AG20443 (cell line): Measurements from ENCODE around the gene TMC6.
A peak's percentile ranks its signal among the peaks of the same experiment; 100 is the strongest.

Source experiments
- DNase-seq: peaks from one replicate; pipeline ENCODE4 v3.0.0; 2012; ENCODE audit warnings: low spot score, mixed read lengths

The TMC6 gene

DNA sequence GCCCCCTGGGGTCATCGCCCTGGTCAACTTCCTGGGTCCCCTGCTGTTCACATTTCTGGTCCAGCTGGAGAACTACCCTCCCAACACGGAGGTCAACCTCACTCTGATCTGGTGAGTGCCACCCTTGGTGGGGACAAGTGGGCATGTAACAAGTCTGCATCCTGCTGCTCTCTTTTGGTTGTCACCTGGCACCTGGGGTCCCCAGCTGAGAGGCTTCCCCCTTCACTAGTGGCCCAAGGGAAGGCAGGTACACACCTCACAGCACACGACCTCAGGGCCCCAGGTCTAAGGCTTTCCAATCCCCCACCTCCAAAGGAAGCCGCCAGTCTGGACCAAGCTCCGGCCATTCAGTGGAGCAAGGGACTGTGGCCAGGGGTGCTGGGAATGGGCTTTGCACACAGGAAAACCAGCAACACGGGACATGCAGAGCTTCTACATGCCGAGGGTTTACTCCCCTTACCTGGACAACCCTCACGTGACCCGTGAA, 6.4 kb upstream of the TMC6 start:
- no peak for DNase-seq

DNA sequence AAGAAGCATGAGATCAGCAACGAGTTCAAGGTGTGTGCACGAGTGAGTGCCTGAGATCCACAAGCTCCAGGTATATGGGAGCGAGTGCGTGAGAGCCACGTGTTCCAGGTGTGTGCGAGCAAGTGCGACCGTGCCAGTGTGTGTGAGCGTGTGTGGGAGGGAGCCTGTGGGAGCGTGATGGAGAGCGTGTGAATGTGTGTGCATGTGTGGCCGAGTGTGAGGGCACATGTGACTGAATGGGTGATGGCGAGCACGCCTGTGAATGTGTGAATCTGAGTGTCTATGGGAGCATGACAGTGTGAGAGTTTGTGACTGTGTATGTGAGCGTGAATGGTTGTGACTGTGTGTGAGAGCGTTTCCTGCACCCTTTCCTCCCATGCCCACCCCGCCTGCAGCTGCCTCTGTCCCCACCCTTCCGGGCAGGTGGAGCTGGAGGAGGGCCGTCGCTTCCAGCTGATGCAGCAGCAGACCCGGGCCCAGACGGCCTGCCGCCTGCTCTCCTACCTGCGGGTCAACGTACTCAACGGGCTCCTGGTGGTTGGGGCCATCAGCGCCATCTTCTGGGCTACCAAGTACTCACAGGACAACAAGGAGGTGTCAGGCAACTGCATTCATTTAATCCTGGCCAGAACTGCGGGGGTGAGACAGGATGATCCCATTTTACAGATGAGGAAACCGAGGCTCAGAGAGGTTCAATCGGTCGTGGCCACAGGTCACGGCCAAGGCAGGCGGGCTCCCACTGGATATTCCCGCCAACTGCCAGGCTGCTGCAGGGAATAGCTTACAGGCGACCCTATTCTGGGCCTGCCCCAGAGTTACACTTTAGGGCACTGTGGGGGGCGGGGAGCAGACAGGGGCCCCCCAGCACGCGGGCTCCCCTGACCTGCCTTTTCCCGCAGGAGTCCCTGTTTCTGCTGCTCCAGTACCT, 5.7 kb upstream of the TMC6 start:
- DNase-seq = peak; percentile 42

DNA sequence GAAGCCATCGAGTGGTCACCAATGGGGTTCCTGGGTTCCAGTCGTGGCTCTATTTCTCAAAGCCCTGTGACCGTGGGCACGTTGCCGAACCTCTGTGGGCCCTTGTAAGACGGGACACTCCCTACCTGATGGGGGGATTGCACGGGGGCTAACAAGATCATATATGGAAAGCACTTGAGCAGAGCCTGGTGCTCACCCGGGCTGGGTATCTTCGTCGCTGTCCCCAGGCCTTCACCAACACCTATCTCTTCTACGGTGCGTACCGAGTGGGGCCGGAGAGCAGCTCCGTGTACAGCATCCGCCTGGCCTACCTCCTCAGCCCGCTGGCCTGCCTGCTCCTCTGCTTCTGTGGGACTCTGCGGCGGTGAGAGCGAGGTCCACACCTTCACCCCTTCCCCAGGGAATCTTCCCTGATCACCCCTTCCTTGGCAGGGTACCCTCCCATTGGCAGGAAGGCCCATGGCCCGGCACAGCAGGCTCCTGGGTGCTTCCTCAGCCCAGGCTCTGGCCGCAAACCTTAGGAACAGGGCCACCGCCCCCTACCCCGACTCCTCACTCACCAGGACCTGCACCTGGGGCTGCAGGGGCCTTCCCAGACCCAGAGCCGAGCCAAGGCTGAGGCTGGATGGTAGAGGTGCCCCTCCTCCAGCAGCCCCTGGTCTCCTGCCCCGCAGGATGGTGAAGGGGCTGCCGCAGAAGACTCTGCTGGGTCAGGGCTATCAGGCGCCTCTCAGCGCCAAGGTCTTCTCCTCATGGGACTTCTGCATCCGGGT, 4.8 kb upstream of the TMC6 start:
- no peak for DNase-seq

DNA sequence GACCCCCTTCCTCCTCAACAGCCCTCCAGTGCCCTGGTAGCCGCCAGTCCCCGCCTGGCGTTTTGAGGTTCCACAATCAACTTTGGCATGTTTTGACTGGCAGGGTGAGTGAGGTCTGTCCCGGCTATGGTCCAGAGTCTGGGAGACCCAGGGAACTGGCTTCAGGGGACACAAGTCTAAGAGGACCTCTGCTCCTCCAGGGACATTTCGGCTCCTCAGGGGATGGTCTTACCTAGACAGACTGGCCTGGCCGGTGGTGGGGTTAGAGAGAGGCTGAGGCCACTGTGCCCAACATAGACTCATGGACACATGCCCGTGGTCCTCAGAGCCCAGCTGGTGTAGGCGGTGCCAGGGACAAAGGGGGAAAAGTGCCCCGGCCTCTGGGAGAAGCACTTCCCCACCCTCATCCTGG, 4.2 kb upstream of the TMC6 start:
- no peak for DNase-seq

DNA sequence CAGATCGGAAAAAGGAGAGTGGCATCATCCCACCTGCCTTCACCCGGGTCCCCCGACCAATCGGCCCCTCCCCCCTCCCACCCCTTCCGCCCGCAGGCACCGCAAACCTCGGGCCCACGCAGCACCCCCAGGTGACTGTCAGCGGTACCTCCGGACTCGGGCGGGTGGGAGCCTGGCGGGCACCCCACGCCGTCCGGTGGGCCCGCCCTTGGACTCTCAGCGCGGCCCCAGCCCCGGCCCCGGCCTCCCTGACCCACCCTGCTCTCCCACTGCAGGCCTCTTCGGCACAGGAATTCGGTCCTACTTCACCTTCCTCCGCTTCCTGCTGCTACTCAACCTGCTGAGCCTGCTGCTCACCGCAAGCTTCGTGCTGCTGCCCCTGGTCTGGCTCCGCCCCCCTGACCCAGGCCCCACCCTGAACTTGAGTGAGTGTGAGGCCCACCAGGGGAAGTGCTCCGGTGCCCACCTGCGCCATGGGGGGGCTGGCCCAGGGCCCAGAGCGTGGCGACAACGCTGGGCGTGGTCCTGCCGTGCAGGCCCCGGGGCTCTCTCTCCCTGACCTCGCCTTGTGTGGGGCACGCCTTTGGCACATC, 3.6 kb upstream of the TMC6 start:
- no peak for DNase-seq

DNA sequence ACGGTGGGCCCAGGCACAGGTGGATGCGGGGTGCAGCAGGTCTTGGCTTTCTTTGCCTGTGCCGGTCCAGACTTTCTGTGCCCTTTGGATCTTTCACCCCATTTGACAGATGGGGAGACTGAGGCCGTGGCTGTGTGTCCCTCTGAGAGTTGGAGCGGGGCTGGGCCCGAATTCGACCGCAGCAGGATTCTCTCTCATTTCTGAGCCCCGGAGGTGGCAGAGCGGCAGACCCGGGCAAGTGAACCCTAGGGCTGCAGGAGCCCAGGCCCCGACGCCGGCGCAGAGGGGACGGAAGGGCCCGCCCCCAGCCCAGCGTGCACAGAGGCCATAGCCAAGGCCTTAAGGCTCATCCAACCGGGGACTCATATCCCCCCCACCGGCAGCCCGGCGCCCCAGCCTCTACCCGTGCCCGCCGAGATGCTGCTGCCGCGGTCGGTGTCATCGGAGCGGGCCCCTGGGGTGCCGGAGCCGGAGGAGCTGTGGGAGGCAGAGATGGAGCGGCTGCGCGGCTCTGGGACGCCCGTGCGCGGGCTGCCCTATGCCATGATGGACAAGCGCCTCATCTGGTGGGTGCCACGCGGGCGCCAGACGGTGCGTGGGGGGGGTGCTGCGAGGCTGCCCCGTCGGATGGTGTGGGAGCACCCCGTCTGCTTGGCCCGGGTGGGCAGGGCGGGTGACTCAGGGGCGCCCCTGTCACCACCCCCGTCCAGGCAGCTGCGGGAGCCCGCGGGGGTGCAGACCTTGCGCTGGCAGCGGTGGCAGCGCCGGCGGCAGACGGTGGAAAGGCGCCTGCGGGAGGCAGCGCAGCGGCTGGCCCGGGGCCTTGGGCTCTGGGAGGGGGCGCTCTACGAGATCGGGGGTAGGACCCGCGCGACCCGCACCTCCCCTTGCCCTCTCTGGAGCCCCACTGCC, 2.9 kb upstream of the TMC6 start:
- no peak for DNase-seq

DNA sequence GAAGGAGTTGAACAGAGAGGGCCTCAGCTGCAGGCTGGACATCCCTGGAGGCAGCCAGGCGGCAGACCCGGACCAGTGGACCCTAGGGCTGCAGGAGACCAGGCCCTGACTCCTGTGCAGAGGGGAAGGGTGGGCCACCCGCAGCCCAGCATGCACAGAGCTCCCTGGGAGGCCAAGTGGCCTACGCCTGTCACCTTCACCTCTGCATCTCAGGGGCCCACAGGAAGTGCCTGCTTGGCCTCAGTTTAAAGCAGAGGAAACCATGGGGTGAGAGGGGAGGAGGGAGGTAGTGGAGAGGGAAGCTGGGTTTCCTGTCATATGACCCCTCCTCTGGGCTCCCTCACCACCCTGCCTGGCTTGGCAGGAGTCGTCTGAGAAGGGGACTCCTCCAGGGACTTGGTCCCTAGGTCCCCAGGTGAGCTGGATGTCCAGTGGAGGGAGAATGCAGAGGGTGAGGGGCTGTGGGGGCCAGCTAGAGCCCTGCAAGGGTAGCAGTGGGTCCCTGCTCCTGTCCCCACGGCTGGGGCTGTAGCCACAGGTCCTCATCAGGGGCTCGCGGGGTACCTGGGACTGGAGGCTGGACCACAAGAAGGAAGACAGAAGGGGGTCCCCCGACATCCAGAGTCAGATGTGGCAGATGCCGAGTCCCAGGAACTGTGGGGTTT, 2.0 kb upstream of the TMC6 start, which contains the start of gene TMC8:
Gene TMC8 (plus strand): TSS at position 335 of the 665 bp plus-strand sequence. CDS start 818 bp downstream, outside the sequence.
- DNase-seq = no peak

DNA sequence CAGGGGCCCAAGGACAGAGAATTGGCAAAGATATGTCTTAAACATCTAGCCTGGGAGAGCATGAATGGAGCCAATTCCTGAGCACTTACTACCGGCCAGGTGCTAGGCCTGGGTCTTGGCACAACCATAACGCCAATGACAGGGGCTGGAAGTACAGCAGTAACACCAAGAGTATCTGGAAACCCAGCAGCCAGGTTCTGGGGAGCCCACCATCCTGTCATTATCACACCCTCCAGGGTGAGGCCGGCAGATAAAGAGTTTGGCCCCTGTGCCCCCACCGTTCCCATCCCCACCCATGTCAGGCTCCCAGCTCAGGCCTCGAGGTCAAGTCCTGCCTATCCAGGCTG, 1.5 kb upstream of the TMC6 start:
- no peak for DNase-seq

DNA sequence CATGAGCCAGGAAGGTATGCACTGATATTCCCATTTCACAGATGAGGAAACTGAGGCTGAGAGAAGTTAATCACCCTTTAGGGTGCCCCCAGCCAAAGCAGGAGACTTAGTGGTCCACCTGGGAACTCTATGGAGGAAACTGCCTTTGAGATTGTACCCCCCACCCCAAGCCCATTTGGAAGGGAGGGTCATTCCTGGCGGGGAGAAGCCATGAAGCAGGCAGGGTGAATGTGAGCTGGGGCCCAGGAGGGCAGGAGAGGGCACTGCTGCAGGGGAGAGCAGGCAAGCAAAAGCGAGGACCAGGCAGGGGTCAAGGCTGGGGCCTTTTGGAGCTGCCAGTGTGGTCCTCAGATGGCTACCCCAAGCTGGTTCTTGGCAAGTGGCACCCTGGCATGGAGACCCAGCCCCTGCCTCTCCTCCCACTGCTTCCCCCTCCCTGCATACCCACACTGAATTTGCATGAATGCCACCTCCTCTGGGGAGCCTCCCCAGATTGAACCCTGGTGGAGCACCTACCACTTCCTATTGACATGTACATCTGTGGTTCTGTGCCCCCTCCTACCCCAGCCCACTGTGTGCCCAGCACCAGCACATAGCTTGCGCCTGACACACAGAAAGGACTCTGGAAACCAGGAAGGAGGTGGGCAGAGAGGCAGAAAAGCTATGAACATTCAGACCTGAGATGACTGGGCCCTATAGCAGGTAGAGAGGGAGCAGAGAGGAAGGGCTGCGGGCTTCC, 965 bp upstream of the TMC6 start:
- DNase-seq = no peak

DNA sequence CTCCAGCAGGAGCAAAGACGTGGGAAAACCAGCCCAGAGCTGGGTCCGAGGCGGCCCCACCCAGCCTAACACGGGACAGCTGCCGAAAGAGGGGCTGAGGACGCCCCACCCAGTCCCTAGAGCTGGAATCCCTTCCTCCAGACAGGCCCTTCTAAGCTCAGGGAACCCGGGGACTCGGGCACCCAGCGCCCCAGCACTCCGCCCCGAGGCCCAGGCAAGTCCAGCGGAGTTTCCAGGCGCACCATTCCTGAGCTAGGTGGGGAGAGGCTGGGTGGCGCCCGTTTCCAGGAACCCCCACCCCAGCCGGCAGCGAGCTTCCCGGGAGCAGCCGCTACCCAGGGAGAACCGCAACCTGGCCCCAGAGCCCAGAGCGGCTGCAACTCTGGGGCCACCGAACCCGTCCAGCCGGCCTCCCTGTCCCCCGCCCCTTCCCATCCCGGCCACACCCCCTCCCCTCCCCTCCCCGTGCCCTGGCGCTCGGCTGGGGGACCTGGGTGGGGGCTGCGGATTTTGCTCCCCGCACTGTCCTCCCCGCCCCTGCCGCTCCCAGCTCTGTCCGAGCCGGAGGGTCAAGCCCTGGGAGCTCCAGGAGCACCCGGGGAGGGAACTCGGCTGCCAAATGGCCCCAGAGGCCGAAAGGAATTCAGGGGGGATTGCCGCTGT, 536 bp downstream of the TMC6 start:
- no peak for DNase-seq

DNA sequence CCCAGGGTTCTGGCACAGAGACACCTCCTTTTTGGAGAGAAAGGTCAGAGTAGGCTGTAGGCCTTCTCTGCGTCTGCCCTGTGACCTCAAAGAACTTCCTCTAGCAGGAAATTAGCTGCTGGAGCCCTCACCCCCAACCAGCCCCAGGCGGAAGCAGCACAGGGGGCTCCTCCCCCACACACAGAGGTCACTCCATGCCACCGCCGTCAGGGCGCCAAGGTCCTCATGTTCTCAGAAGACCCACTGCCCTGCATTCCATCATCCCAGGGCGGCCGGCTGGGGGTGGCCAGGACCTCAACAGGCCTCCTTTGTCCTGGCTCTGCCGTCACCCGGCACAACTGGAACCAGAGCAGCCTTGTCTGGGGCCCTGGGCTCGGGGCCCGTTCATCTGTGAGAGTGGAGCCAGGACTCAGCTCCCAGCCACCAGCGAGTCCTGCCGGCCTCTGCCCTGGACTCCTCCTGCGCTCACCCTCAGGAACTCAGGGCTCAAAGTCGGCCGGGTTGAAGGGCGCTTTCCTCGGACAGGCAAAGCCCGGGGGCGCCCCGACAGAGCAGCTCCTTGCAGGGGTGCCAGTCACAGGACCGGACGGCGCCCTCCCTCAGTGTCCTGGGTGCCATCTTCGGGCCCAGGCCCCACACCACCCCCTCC, 1.2 kb downstream of the TMC6 start:
- no peak for DNase-seq

DNA sequence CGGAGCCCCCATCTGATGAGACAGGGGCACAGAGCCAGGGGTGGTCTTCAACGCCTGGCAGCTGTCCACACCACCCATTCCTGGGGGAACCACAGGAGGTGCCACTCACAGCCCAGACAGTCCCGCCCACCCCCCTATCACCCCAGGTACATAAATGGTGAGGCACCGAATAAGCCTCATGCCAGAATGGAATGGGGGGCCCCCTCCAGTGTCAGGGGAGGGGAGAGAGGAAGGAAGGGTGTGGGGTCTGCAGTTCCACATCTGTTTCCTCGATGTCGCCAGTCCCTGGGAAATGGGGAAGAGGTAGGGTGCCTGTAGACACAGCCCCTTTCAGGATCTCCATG, 1.7 kb downstream of the TMC6 start:
- DNase-seq = no peak

DNA sequence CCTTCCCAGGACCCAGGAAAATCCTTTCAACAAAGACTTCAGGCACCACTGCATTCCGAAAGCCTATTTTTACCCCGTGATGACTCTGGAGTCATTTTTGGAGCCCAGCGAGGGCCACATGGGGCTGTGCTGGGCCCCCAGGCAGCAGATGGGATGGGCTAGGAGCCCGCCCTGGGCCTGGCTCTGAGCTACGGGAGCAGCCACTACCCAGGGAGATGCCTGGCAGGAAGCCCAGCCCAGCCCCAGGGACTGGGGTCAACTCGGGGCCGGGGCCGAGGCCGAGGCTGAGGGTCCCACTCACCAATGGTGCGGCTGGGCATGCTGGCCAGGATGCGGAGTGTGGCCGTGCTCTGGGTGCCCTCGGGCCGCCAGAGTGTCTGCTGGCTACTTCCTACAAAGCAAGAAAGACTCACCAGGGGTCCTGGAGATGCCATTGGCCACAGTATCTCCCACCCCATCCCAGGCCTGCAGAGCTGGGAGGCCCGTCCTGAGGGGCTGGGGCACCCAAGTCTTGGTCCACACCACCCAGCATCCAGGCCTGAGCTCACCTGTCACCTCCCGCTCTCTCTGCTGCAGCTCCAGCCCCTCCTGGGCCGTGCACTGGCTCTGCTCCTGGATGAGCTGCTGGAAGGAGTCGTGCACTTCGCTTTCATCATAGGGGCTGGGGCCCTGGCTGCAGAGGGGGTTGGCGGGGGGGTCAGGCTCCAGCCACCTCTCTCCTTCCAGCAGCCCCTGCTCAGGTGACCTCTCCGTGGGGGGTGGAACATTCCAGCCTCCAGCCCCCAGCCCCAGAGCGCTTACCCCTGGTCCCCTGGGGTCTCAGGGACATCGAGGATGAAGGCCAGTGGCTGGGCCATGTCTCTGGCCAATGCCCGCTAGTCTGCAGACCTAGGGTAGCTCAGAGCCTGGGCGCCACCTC, 2.3 kb downstream of the TMC6 start:
- DNase-seq = no peak

DNA sequence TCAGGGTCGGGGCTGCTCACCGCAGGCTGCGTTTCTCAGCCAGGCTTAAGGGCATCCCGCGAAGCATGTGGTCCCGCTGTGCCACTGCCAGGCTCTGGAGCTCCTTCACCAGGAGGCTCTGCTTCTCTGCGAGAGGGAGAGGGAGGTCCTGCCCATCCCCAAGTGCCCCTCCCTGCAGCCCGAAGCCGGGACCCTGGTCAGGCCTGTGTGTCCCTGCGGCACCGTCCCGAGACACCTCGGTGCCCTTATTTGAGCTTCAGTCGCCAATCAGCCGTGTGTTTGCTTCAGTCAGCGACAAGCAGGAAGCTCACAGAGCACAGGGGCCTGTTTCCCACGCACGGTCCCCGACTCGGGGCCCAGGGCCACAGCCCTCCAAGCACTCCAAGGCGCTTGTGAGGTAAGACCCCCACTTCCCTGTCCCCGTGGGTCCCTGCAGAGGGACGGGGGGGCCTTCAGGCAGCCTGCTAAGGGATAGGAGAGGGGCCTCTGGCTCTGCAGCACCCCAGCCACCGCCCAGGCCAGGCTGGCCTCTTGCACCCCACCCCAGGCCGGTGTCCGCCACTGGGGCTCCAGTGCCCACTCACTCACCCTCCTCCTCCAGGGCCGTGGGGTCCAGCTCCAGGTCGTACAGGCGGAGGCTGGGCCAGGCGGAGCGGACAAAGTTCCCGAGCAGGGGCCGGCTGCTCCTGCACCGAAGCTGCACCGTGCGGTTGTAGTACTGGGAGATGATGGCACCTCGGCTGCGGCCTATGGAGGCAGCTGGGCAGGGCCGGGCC, 3.2 kb downstream of the TMC6 start:
- DNase-seq = no peak

DNA sequence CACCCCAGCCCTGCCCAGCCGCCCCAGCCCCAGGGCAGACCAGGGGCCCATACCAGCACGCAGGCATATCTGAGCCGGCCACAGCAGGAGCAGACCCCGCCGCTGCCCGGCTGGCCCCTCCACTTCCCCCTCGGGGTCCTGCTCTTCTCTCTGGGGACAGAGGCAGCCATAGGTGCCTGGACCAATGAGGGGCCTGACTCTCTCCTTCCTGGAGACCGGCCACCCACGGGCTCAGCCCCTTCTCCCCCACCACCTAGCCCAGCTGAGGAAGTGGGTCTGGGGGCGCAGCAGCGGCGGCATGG, 3.8 kb downstream of the TMC6 start:
- no peak for DNase-seq

DNA sequence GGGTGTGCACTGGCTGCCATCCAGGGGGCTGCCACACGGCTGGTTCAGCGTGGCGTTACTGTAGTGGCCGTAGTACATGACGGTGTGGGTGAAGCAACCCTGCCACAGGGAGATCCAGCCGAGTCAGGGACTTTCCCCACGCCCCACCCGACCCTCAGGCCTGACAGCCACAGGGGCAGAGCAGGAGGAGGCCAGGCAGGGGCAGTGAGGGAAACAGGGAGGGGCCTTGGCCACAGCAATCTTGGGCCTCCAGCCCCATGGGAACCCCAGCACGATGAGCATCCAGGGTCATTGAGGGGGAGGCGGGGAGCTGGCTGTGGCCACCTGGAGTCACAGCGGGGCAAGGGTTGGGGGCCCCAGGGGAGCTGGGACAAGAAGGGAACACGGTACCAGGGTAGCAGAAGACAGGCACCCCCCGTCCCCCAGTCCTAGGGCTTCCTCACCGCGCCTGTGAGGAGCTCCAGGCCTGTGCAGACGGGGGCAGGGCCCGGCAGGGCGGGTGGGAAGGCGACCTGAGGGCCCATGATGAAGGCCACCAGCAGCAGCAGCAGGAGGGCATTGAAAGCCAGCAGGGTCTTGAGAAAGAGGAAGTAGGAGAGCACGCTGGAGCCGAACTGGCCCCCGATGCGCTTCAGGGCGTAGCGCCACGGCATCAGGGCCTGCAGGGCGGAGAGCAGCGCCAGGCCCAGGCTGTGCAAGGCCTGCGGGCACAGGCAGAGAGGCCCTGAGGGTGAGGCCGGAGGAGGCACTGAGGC, 4.3 kb downstream of the TMC6 start:
- DNase-seq = no peak
